Prostate gland (tissue), 2 donors: ENCODE data around the gene RBM39. TPM values are rescaled to one million over a fixed set of nuclear protein-coding genes. Genes with fewer than 3 reads are reported as not detected.

Source experiments
- DNase-seq: peaks from one replicate; pipeline ENCODE4 v3.0.0-alpha.2; 2019; ENCODE audit warnings: low spot score
- H3K27ac ChIP-seq, 2 donors: fragments of 200-600 bp; sonication (generic); 2 replicates each; pipeline ENCODE4 v1.5.1; 2017 to 2019
- H3K27me3 ChIP-seq: fragments of 200-600 bp; sonication (generic); replicated peaks from 2 replicates; pipeline ENCODE4 v1.5.1; 2019; ENCODE audit not compliant: insufficient read depth
- H3K36me3 ChIP-seq, 2 donors: fragments of 200-600 bp; sonication (generic); 1 replicate in 1 of 2; 2 replicates in 1 of 2; pipeline versions ENCODE4 v1.5.1 to v1.8.1; 2017 to 2019
- H3K4me1 ChIP-seq: fragments of 200-600 bp; sonication (generic); replicated peaks from 2 replicates; pipeline ENCODE4 v1.5.1; 2019
- H3K4me3 ChIP-seq, 2 donors: fragments of 200-600 bp; sonication (generic); 2 replicates each; pipeline ENCODE4 v1.5.1; 2017 to 2019
- H3K9me3 ChIP-seq: fragments of 200-600 bp; sonication (generic); 2 replicates; pipeline ENCODE4 v1.5.1; 2017
- CTCF ChIP-seq, 4 experiments: fragments of 200-600 bp in 2 of 4; fragments of 450-650 bp in 2 of 4; sonication (generic) in 2 of 4; IDR thresholded peaks; 1 replicate in 3 of 4; 2 replicates in 1 of 4; pipeline ENCODE4 v1.5.1; 2016 to 2019; ENCODE audit warnings: antibody characterized with exemption in 4 of 4, mild to moderate bottlenecking in 2 of 4, moderate library complexity in 2 of 4
- POLR2A ChIP-seq: fragments of 450-650 bp; IDR thresholded peaks from one replicate; pipeline ENCODE4 v1.6.1; 2016; ENCODE audit warnings: antibody characterized with exemption, mild to moderate bottlenecking
- POLR2AphosphoS5 ChIP-seq: sonication (generic); formaldehyde crosslinking; IDR thresholded peaks from one replicate; pipeline ENCODE4 v1.6.1; 2017; ENCODE audit warnings: antibody characterized with exemption
- WGBS: methylation state at CpG from one replicate; pipeline ENCODE4 v1.1.5; 2018; 5-methylcytosine and 5-hydroxymethylcytosine counted together
- intact Hi-C: fragments of 100-400 bp; cut with DNase I; formaldehyde crosslinking; loops from one replicate; pipeline ENCODE4 v1.14.2; 2022
- total RNA-seq, 2 donors: library from RNA; depleted of rRNA; stranded (reverse); fragments of >200 nt; gene quantifications; one replicate each; pipeline ENCODE4 v1.1.0, GENCODE V29; 2016

RBM39 gene
- total RNA-seq, 2 donors from 2014 or later: 228 to 235 TPM

DNA sequence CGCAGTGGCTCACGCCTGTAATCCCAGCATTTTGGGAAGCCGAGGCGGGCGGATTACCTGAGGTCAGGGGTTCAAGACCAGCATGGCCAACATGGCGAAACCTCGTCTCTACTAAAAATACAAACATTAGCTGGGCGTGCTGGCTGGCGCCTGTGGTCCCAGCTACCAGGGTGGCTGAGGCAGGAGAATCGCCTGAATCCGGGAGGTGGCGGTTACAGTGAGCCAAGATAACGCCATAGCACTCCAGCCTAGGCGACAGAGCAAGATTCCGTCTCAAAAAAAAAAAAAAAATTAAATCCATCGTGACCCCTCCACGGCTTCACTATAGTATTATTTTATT, 76.1 kb downstream of the RBM39 start:
- Histone ChIP-seq H3K27ac (no peak overlapping the region), H3K4me3 (no peak overlapping the region), H3K36me3 (peaks cover 3 to 8% of the 10 kb centered on the region in 2 donors), H3K9me3 (no peaks in the 10 kb centered on the region), H3K27me3 (no peaks in the 10 kb centered on the region), H3K4me1 (no peaks in the 10 kb centered on the region)
- no peak for DNase-seq
- intact Hi-C loops: no loop called here
- TF ChIP-seq POLR2AphosphoS5 (no peak), CTCF (IDR thresholded peaks at IDR 0.05) (no peak), POLR2A (no peak)
- 90% methylated on average over 17 of the region's 17 CpGs for WGBS

DNA sequence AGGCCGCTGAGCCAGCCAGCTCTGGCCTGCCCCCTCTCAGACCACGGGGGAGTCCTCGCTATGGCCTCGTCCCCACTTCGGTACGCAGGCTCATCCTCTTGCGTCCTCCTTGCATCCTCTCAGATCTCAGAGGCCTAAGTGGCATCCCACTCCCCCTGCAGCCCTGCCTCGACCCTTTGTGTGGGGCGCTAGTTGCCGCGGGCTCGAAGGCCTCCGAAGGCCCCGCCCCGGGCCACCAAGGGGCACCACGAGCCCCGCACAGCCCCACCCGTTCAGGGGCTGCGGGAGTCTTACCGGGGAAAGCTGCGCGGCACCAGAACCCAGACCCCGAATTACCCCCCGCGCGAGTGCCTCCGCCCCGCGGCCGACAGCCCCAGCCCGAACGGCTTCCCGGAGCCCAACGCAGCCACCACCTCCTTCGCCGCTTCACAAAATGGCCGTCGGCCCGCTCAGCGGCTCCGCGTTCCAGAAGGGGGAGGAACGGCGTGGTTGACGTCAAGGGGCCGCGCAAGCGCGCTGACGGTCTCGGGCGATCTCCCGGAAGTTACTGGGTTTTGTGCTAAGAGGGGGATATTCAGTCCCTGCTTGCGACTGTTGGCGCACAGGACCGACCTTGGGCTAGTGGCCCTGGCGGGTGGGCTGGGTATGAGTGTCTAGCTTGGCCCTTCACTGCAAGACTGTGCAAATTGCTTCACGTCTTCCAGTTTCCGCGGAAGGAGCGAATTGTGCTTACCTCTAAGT, 77.4 kb downstream of the RBM39 start, which contains the start of the genes CPNE1 and RBM12:
CPNE1 (minus strand) TSS at position 435 of the 741 bp plus-strand sequence. CDS start 31,977 bp downstream, outside the sequence.
RBM12 (minus strand) TSS at position 435 of the 741 bp plus-strand sequence. CDS start 9,578 bp downstream, outside the sequence.
- under 1% methylated on average over 46 of the region's 61 CpGs for WGBS

GRCh38 chr20:35663516-35664465, 78.3 kb downstream of the RBM39 start:
- Histone ChIP-seq H3K4me3 (peak overlapping the region; percentile 69 to 77), H3K36me3 (no peaks in the 10 kb centered on the region), H3K9me3 (no peaks in the 10 kb centered on the region), H3K27ac (peak overlapping the region; percentile 97), H3K4me1 (no peaks in the 10 kb centered on the region), H3K27me3 (no peaks in the 10 kb centered on the region)
- intact Hi-C loops: loop anchor here (5.0 kb wide), 2 partner anchors 46 to 121 kb away; partner anchors contain the start of genes ERGIC3 and SPAG4
- under 1% methylated on average over 28 of the region's 28 CpGs for WGBS
- DNase-seq: peak; percentile 53
- TF ChIP-seq POLR2AphosphoS5: peak; percentile 23
- no peak for TF ChIP-seq CTCF (IDR thresholded peaks at IDR 0.05)
- no peak for TF ChIP-seq POLR2A

More for the DNA sequence above, 77.4 kb downstream of the RBM39 start, which contains the start of the genes CPNE1 and RBM12:
- peak; percentile 87 for DNase-seq
- Histone ChIP-seq H3K9me3 (no peaks in the 10 kb centered on the region), H3K4me3 (peak within 1 kb of the TSS; percentile 69 to 77), H3K27me3 (no peaks in the 10 kb centered on the region), H3K27ac (peak within 1 kb of the TSS; percentile 97), H3K36me3 (peaks cover 3 to 4% of the 10 kb centered on the region in 2 donors), H3K4me1 (no peaks in the 10 kb centered on the region)
- TF ChIP-seq POLR2AphosphoS5 (peak; percentile 99), CTCF (IDR thresholded peaks at IDR 0.05) (peak in 2 of 4 experiments; percentile 4 to 27), POLR2A (peak; percentile 93)
- intact Hi-C loops: loop anchor here (5.0 kb wide), 2 partner anchors 47 to 122 kb away; partner anchors contain the start of genes ERGIC3 and SPAG4

GRCh38 chr20:35662551-35662950, 79.5 kb downstream of the RBM39 start:
- H3K27ac ChIP-seq: no peak overlapping the region
- peak overlapping the region in 1 of 2 donors; percentile 77 for H3K4me3 ChIP-seq
- H3K36me3 ChIP-seq: no peaks in the 10 kb centered on the region
- 25% methylated on average over 2 of the region's 2 CpGs for WGBS
- TF ChIP-seq CTCF (IDR thresholded peaks at IDR 0.05): no peak
- no peak for TF ChIP-seq POLR2A
- TF ChIP-seq POLR2AphosphoS5: no peak
- no peaks in the 10 kb centered on the region for H3K27me3 ChIP-seq
- DNase-seq: no peak
- H3K4me1 ChIP-seq: peaks cover 4% of the 10 kb centered on the region
- H3K9me3 ChIP-seq: no peaks in the 10 kb centered on the region
- intact Hi-C loops: loop anchor here (5.0 kb wide), 2 partner anchors 45 to 120 kb away; partner anchors contain the start of genes ERGIC3 and SPAG4
